NCI-H748 treated with DMSO at 0.1 percent for 48 hours (cell line): ENCODE results near the gene MCCD1.
"Not testable (repeated sequence)": the region's sequence is repeated elsewhere in the genome, so short reads cannot be mapped to it uniquely, and the experiment has no call there.

Experiments
- DNase-seq: peaks from one replicate; lab custom pipeline; 2025; lab: John Stamatoyannopoulos, UW

MCCD1 gene, protein sequence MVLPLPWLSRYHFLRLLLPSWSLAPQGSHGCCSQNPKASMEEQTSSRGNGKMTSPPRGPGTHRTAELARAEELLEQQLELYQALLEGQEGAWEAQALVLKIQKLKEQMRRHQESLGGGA

GRCh38 chr6:31528821-31529328 lies at the start of gene MCCD1:
TSS of gene MCCD1 (plus strand) at chr6:31528962. CDS start at chr6:31529015, 53 bp downstream.
- no peak for DNase-seq

- no peak for DNase-seq
Measured at GRCh38 chr6:31479151-31479932, 49.4 kb upstream of the MCCD1 start.

DNA sequence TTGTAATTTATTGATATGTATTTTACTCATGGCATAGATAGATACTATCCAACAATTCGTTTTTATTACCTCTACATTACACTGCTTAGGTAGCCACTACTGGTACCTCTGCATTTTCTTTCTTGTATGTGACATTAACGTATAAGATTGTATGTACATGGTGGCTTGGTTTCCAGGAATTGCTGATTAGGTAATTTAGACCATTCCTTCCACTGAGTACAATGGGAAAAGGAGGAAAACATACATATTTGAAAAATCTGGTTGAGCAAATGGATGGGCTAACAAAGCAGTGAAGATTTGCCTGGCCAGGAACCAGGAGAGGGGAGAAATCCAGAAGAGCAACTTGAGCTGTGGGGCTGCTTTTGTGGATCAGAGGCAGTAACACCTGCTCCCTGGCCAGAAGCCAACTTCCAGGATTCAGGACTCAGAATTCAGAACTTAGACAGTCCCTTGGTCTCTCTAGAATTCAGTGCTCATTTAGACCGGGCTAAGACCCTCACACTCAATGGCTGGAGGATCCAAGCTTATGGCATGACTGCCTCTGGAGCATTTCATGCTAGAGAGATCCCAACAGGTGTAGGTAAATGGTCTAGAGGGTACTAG lies 48.7 kb upstream of the MCCD1 start:
- DNase-seq = no peak

DNA sequence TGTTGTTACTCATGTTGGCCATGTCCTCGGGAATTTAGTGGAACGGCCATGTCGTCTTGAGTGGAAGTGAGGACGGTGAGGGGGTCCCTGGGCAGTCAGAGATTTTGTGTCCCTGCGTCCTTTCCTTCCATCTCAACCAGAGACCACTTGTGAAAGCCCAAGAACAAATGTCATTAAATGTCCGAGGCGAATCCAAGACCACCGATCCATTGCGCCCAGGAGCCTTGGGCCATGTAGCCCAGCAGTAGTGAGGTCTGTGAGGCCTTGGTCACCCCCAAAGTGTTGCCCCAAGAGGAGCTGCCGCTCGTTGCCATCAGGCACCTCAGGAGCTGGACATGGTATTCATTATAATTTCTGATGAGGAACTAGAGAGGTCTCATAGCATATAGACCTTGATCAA lies 48.2 kb upstream of the MCCD1 start:
- no peak for DNase-seq

DNA sequence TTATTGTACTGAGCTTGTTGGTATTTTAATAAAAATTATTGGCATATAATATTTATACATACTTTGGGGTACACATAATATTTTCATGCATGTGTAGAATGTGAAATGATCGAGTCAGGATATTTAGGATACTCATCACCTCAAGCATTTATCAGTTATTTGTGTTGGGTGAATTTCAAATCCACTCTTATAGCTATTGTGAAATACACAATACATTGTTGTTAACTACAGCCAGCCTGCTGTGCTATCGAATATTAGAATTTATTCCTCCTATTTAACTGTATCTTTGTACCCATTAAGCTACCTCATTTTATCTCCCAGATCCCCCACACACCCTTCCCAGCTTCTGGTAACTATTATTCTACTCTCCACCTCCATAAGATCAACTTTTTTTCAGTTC lies 45.4 kb upstream of the MCCD1 start:
- DNase-seq = no peak

DNA sequence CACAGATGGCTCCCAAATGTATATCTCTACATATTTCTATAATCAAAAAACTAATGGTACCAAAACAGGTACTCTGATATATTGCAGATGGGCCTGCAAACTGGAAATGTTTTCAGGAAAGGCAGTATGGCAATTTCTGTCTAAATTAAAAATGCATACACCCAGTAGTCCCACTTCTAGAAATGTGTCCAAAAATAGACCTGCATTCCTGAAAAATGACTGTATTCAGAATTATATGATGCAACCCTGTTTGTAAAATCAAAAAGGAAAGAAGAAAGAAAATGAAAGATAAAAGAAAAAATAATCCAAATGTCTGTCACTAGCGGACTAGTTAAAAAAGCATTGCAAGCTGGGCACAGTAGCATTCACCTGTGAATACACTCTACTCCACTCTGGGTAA lies 43.7 kb upstream of the MCCD1 start:
- DNase-seq = no peak

DNA sequence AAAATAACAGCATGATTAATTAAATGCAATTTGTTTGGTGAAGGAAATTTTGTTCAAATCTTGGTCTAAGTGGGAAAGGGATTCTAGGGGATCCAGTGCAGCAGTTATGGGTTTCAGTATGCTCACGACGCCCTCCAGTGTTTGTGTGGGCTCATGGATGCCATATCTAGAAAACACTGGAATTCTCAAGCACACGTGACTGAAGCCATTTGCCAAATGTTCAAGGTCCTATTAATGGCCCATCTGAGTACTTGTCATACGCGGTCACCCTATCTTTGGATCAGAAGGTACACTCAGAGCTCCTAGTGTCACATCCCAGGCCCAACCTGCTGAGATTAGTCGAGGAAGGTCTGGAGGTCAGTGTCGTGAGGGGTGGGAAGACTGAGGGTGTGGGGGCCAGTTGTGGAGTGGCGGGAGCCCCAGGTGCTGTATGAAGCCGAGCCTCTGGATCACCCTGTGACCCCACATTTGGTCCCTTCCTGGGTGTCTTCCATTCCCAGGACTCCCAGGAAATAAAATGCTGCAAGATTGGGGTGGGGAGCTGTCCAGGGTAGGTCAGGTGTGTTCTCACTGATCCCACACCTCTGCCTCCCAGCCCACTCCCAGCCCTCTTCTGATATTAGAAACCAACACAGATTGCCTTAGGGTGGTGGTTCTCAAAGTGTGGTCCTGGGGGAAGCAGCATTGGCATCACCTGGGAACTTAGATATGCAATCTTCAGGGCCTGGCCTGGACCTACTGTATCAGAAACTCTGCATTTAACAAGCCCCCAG lies 42.5 kb upstream of the MCCD1 start:
- not testable (repeated sequence) for DNase-seq

DNA sequence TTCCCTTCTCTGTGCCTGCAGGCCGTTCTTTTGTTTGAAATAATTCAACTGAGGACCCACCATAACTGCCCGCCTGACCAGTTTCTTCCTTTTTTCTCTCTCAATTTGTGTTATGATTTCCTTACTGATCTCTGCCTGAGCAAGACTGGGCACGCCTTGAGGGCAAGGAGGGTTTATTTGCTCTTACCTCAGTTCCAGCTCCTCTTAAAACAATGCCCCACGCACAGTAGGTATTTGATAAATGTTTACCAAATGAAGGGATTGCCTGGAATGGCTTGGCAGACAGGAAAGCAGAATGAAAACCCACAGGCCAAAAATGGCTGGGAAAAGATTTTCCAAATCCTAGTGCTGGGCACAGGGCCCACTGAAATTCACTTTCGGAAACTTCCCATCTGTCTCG lies 41.1 kb upstream of the MCCD1 start:
- DNase-seq = not testable (repeated sequence)

GRCh38 chr6:31489086-31489485 lies 39.7 kb upstream of the MCCD1 start:
- no peak for DNase-seq

GRCh38 chr6:31490115-31490873 lies 38.5 kb upstream of the MCCD1 start:
- DNase-seq = no peak

GRCh38 chr6:31493550-31493874 lies 35.2 kb upstream of the MCCD1 start:
- DNase-seq = not testable (repeated sequence)

DNA sequence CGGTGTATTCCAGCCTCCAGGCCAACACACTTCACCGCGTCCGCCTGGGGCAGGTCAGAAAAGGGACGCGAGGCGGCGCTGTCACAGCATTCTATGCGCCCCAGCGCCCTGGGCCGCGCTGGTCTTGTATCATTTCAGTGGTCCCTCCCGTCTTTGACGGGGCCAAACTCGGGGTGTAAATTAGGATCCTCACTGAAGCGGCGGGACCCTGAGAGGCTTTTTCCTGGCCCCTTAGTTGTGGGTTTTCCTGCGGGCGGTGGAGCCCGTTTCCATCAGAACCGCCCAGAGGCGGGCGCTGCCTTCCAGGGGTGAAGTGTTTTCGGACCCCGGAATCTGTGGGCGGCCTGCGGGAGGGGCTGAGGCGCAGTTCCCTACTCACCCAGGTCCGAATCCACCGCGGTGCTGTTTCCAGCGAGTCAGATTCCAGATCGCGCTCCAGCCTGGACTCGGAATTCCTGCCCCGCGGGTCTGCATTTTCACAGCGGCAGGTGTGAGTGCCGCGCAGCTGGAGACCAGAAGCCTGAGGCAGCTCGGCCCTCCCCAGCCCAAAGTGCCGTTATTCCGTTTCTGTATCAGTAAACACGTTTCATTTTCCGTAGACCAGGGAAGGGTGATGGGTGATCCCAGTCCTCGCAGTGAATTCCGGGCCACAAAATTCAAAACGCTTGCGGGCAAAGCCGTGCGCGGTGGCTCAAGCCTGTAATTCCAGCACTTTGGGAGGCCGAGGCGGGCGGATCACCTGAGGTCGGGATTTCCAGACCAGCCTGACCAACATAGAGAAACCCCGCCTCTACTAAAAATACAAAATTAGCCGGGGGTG lies 34.7 kb upstream of the MCCD1 start:
- DNase-seq = peak; percentile 66

GRCh38 chr6:31495580-31495979 lies 33.2 kb upstream of the MCCD1 start:
- no peak for DNase-seq

DNA sequence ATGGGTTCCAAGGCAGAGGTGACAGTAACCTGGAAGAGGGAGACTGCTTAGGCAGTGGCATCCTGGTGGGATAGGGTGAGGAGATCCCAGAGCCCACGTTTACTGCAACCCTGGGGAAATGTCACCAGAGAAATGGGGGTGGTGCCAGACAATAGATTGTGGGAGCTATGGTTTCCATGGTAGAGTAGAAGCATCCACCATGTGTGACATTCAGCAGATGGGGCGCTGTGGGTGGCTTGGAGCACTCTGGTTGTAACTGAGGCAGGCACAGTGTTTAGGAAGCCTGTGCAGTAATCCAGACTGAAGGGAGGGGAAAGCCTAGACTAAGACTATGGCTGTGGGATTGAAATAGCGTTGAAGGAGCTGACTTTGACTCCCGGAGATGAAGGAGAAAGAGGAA lies 31.9 kb upstream of the MCCD1 start:
- not testable (repeated sequence) for DNase-seq

DNA sequence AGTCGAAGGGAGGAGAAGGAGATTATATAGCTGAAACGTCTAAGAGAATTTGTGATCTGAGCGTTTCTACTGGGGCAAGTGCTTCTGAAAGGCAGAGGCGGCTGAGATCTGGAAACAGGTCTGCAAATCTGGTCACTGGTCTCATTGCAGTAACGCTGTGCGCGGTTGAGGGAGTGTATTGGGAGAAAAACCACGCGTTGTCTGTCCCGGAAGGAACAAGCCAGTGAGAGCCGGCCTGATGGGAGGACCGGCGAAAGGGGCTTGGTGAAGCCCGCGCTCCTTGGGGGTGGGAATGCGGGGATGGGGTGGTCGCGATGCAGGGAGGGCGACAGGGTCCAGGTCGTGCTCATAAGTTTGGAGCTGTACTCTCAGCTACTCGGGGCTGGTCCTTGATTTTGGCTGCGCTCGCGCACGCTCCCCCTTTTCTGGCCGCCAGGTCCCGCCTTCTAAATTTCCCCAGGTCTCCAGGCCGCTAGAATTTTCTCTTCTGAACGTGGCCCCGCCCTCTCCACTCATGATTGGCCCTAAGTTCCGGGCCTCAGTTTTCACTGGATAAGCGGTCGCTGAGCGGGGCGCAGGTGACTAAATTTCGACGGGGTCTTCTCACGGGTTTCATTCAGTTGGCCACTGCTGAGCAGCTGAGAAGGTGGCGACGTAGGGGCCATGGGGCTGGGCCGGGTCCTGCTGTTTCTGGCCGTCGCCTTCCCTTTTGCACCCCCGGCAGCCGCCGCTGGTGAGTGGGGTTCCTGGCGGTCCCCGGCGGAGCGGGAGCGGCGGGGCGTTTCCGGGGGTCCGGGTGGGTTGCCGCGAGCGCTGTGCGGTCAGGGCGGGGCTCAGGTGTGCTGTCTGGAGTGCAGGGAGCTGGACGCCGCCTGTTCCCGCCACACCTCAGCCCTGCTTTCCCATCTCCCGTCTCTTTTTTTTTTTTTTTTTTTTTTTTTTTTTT lies 31.0 kb upstream of the MCCD1 start, which contains the start of gene MICB:
Gene MICB (plus strand): TSS at position 615 of the 946 bp plus-strand sequence. CDS start 49 bp downstream, at position 664.
- peak; percentile 97 for DNase-seq

GRCh38 chr6:31498748-31499147 lies 30.0 kb upstream of the MCCD1 start:
- DNase-seq = no peak

- DNase-seq = not testable (repeated sequence)
Measured at GRCh38 chr6:31499648-31500047, 29.1 kb upstream of the MCCD1 start.

DNA sequence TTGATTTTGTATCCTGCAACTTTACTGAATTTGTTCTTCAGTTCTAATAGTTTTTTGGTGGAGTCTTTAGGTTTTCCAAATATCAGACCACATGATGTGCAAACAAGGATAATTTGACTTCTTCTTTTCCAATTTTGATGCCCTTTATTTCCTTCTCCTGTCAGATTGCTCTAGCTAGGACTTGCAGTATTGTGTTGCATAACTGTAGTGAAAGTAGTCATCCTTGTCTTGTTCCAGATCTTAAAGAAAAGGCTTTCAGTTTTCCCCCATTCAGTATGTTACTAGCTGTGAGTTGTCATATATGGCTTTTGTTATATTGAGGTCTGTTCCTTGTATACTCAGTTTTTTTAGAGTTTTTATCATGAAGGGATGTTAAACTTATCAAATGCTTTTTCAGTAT lies 26.2 kb upstream of the MCCD1 start:
- DNase-seq = no peak

DNA sequence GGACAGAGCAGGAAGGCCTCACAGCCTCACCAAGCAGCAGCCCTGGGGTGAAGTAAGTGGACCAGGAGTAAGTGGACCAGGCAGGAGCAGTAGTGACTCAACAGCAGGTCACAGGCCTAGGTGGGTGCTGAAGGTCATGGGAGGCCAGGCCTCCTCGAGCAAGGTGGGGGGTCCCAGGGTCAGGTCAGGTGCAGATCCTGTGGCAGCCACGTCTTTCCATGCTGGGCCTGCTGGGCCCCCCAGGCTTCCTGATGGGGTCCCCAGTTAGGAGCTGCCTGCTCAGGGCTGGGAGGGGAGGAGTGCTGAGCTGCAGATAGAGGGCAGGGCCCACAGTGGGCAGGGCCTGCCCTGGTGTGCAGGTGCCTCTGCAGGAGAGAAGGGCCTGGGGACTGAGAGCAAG lies 19.7 kb upstream of the MCCD1 start:
- DNase-seq = not testable (repeated sequence)

- DNase-seq = no peak
Measured at GRCh38 chr6:31510007-31510406, 18.8 kb upstream of the MCCD1 start.
